CD4-positive, alpha-beta memory T cell (primary cell): ENCODE data around the gene DBNDD1. TPM values are rescaled to one million over a fixed set of nuclear protein-coding genes. Genes with fewer than 3 reads are reported as not detected.

Experiments
- CTCF ChIA-PET: fragments of 350-600 bp; sonication (Branson Sonifier 250); formaldehyde crosslinking; loops from one replicate; lab custom pipeline; 2021; ENCODE audit warnings: inconsistent platforms; ENCODE audit not compliant: partially characterized antibody; lab: Charles Lee
- POLR2A ChIA-PET: fragments of 350-600 bp; sonication (Branson Sonifier 250); formaldehyde crosslinking; loops from one replicate; lab custom pipeline; 2021; ENCODE audit not compliant: partially characterized antibody; lab: Charles Lee
- DNase-seq, 5 donors: peaks; one replicate each; pipeline versions ENCODE4 v3.0.0 to v3.0.0-alpha.2; 2020 to 2022; ENCODE audit warnings: mixed read lengths in 1 of 5
- H3K27ac ChIP-seq: one replicate; pipeline ENCODE4 v1.7.0; 2013; ENCODE audit warnings: low read depth, low read length
- H3K27me3 ChIP-seq: 2 replicates; pipeline ENCODE4 v1.7.0; 2013; ENCODE audit warnings: mild to moderate bottlenecking, low read length, moderate library complexity; ENCODE audit not compliant: insufficient read depth
- H3K36me3 ChIP-seq: 2 replicates; pipeline ENCODE4 v1.7.0; 2013; ENCODE audit warnings: mild to moderate bottlenecking, low read length, moderate library complexity; ENCODE audit not compliant: insufficient read depth
- H3K4me1 ChIP-seq: 2 replicates; pipeline ENCODE4 v1.7.0; 2013; ENCODE audit warnings: mild to moderate bottlenecking, low read length, moderate library complexity; ENCODE audit not compliant: insufficient read depth
- H3K4me3 ChIP-seq, 2 donors: one replicate each; pipeline ENCODE4 v1.7.0; 2013; ENCODE audit warnings: low read length in 2 of 2, mild to moderate bottlenecking in 1 of 2
- H3K9me3 ChIP-seq, 2 donors: one replicate each; pipeline ENCODE4 v1.7.0; 2013; ENCODE audit warnings: low read length in 2 of 2, control low read depth in 1 of 2; ENCODE audit not compliant: control insufficient read depth in 1 of 2
- H3K27ac Mint-ChIP-seq, 7 donors: one replicate each; pipeline ENCODE4 v1.8.0; 2020 to 2021; ENCODE audit warnings: mixed read lengths in 7 of 7, mild to moderate bottlenecking in 6 of 7, inconsistent platforms in 3 of 7, moderate library complexity in 3 of 7
- H3K27me3 Mint-ChIP-seq, 2 donors: one replicate each; pipeline ENCODE4 v1.8.0; 2020 to 2021; ENCODE audit warnings: mixed read lengths in 2 of 2
- H3K36me3 Mint-ChIP-seq, 2 donors: one replicate each; pipeline ENCODE4 v1.8.0; 2020 to 2021; ENCODE audit warnings: mixed read lengths in 2 of 2, inconsistent platforms in 1 of 2, mild to moderate bottlenecking in 1 of 2
- H3K4me1 Mint-ChIP-seq, 4 donors: one replicate each; pipeline ENCODE4 v1.8.0; 2020 to 2021; ENCODE audit warnings: mixed read lengths in 4 of 4, mild to moderate bottlenecking in 1 of 4
- H3K4me3 Mint-ChIP-seq, 8 donors: one replicate each; pipeline ENCODE4 v1.8.0; 2020 to 2021; ENCODE audit warnings: mixed read lengths in 8 of 8, mild to moderate bottlenecking in 7 of 8, moderate library complexity in 6 of 8, inconsistent platforms in 3 of 8
- H3K9me3 Mint-ChIP-seq, 8 donors: one replicate each; pipeline ENCODE4 v1.8.0; 2020 to 2021; ENCODE audit warnings: mixed read lengths in 8 of 8, mild to moderate bottlenecking in 5 of 8, inconsistent platforms in 3 of 8, moderate library complexity in 1 of 8
- intact Hi-C: fragments of 100-400 bp; cut with micrococcal nuclease; formaldehyde crosslinking; loops from one replicate; pipeline ENCODE4 v1.15.1; 2023
- polyA plus RNA-seq, 2 donors: library from polyadenylated mRNA; unstranded; fragments of 300-500 nt; fragmentation: Illumina TruSeq; gene quantifications; one replicate each; pipeline ENCODE4 v1.2.3, GENCODE V29; 2021
- total RNA-seq, 2 experiments: library from RNA; stranded (reverse); gene quantifications; one replicate each; pipeline ENCODE4 v1.2.3, GENCODE V29; 2021

The DBNDD1 gene
- total and polyA plus RNA-seq, 4 experiments from 2014 or later = 0.61 to 3.7 (median 0.94) TPM

- Histone ChIP-seq H3K4me3 (no peak overlapping the region), H3K4me1 (peaks cover 18% of the 10 kb centered on the region), H3K9me3 (no peaks in the 10 kb centered on the region), H3K27ac (no peak overlapping the region), H3K27me3 (no peaks in the 10 kb centered on the region), H3K36me3 (no peaks in the 10 kb centered on the region)
- CTCF ChIA-PET = no interaction called here
- no peaks in the 10 kb centered on the region for H3K36me3 Mint-ChIP-seq
- H3K4me3 Mint-ChIP-seq = no peak overlapping the region
- POLR2A ChIA-PET = no interaction called here
- no peak for DNase-seq
- H3K9me3 Mint-ChIP-seq = no peaks in the 10 kb centered on the region
- intact Hi-C loops = no loop called here
- peak overlapping the region in 1 of 7 donors; percentile 51 for H3K27ac Mint-ChIP-seq
- peaks cover 7 to 16% (median 14%) of the 10 kb centered on the region in 4 donors for H3K4me1 Mint-ChIP-seq
- H3K27me3 Mint-ChIP-seq = no peaks in the 10 kb centered on the region
Observed at GRCh38 chr16:90007015-90007414, 12.2 kb downstream of the DBNDD1 start.

- Mint-ChIP-seq H3K4me3 (no peak overlapping the region), H3K9me3 (no peaks in the 10 kb centered on the region), H3K36me3 (no peaks in the 10 kb centered on the region), H3K27me3 (no peaks in the 10 kb centered on the region), H3K4me1 (peaks cover 7 to 16% (median 14%) of the 10 kb centered on the region in 4 donors), H3K27ac (no peak overlapping the region)
- CTCF ChIA-PET = no interaction called here
- Histone ChIP-seq H3K9me3 (no peaks in the 10 kb centered on the region), H3K36me3 (no peaks in the 10 kb centered on the region), H3K27me3 (no peaks in the 10 kb centered on the region), H3K4me3 (no peak overlapping the region), H3K4me1 (peaks cover 18% of the 10 kb centered on the region), H3K27ac (no peak overlapping the region)
- intact Hi-C loops = no loop called here
- POLR2A ChIA-PET = no interaction called here
- no peak for DNase-seq
Observed at GRCh38 chr16:90005956-90006663, 13.1 kb downstream of the DBNDD1 start.

- H3K4me3 ChIP-seq = no peak overlapping the region
- intact Hi-C loops = no loop called here
- no peak overlapping the region for H3K27ac ChIP-seq
- Mint-ChIP-seq H3K4me3 (no peak overlapping the region), H3K27me3 (no peaks in the 10 kb centered on the region), H3K9me3 (no peaks in the 10 kb centered on the region), H3K27ac (peak overlapping the region in 1 of 7 donors; percentile 53), H3K36me3 (peaks cover 0 to 2% of the 10 kb centered on the region in 2 donors), H3K4me1 (peaks cover 5 to 15% (median 10%) of the 10 kb centered on the region in 4 donors)
- ChIA-PET POLR2A (no interaction called here), CTCF (no interaction called here)
- DNase-seq = no peak
- no peaks in the 10 kb centered on the region for H3K9me3 ChIP-seq
- no peaks in the 10 kb centered on the region for H3K27me3 ChIP-seq
- H3K36me3 ChIP-seq = no peaks in the 10 kb centered on the region
- peaks cover 12% of the 10 kb centered on the region for H3K4me1 ChIP-seq
Observed at GRCh38 chr16:90004577-90004976, 14.7 kb downstream of the DBNDD1 start.

GRCh38 chr16:90002759-90003158, 16.5 kb downstream of the DBNDD1 start:
- H3K9me3 ChIP-seq = no peaks in the 10 kb centered on the region
- Mint-ChIP-seq H3K4me1 (peaks cover 0 to 4% (median 0%) of the 10 kb centered on the region in 4 donors), H3K27me3 (no peaks in the 10 kb centered on the region), H3K27ac (peak overlapping the region in 1 of 7 donors; percentile 73), H3K9me3 (no peaks in the 10 kb centered on the region), H3K4me3 (no peak overlapping the region), H3K36me3 (peaks cover 0 to 2% of the 10 kb centered on the region in 2 donors)
- H3K4me3 ChIP-seq = no peak overlapping the region
- no peak overlapping the region for H3K27ac ChIP-seq
- H3K27me3 ChIP-seq = no peaks in the 10 kb centered on the region
- H3K4me1 ChIP-seq = no peaks in the 10 kb centered on the region
- ChIA-PET CTCF (no interaction called here), POLR2A (no interaction called here)
- intact Hi-C loops = no loop called here
- DNase-seq = no peak
- peaks cover 4% of the 10 kb centered on the region for H3K36me3 ChIP-seq

- peaks cover 0 to 2% of the 10 kb centered on the region in 2 donors for H3K36me3 Mint-ChIP-seq
- no peak overlapping the region for H3K4me3 ChIP-seq
- H3K36me3 ChIP-seq = peaks cover 4% of the 10 kb centered on the region
- no peak for DNase-seq
- ChIA-PET POLR2A (no interaction called here), CTCF (no interaction called here)
- no peaks in the 10 kb centered on the region for H3K27me3 Mint-ChIP-seq
- peaks cover 0 to 4% (median 0%) of the 10 kb centered on the region in 4 donors for H3K4me1 Mint-ChIP-seq
- no peak overlapping the region for H3K27ac ChIP-seq
- no peaks in the 10 kb centered on the region for H3K4me1 ChIP-seq
- H3K9me3 Mint-ChIP-seq = no peaks in the 10 kb centered on the region
- H3K27me3 ChIP-seq = no peaks in the 10 kb centered on the region
- no peak overlapping the region for H3K4me3 Mint-ChIP-seq
- no peak overlapping the region for H3K27ac Mint-ChIP-seq
- no peaks in the 10 kb centered on the region for H3K9me3 ChIP-seq
- intact Hi-C loops = no loop called here
Observed at GRCh38 chr16:90001761-90002503, 17.3 kb downstream of the DBNDD1 start.

- ChIA-PET POLR2A (no interaction called here), CTCF (no interaction called here)
- Mint-ChIP-seq H3K4me3 (no peak overlapping the region), H3K4me1 (peaks cover 0 to 7% (median 1%) of the 10 kb centered on the region in 4 donors), H3K36me3 (peaks cover 0 to 9% of the 10 kb centered on the region in 2 donors), H3K9me3 (peaks cover 0 to 2% (median 0%) of the 10 kb centered on the region in 8 donors), H3K27ac (no peak overlapping the region), H3K27me3 (no peaks in the 10 kb centered on the region)
- Histone ChIP-seq H3K4me3 (no peak overlapping the region), H3K27ac (no peak overlapping the region), H3K4me1 (no peaks in the 10 kb centered on the region), H3K36me3 (peaks cover 4% of the 10 kb centered on the region), H3K9me3 (no peaks in the 10 kb centered on the region), H3K27me3 (no peaks in the 10 kb centered on the region)
- no peak for DNase-seq
- intact Hi-C loops = no loop called here
Observed at GRCh38 chr16:90000733-90001427, 18.4 kb downstream of the DBNDD1 start.
